PC-3 (cell line): ENCODE results near the gene ELF2.

ENCODE experiments used
- CTCF ChIP-seq: fragments of 300-600 bp; sonication (generic); conservative IDR thresholded peaks from 2 replicates; pipeline ENCODE4 v1.5.1; 2017; ENCODE audit warnings: antibody characterized with exemption, low read depth, mild to moderate bottlenecking, low read length
- EZH2phosphoT487 ChIP-seq: fragments of 300-600 bp; sonication (generic); IDR thresholded peaks from 2 replicates; pipeline ENCODE4 v1.6.1; 2018; ENCODE audit warnings: mild to moderate bottlenecking, antibody characterized with exemption, low read length, borderline replicate concordance

- TF ChIP-seq CTCF, result no peak
- no peak for TF ChIP-seq EZH2phosphoT487
Measured at GRCh38 chr4:139142087-139142486, 34.9 kb downstream of the ELF2 start.
